Keratinocyte (primary cell): Measurements from ENCODE around the gene TMCC1.
"Not testable (repeated sequence)": the region's sequence is repeated elsewhere in the genome, so short reads cannot be mapped to it uniquely, and the experiment has no call there.

Experiments
- CTCF ChIP-seq, 3 experiments: IDR thresholded peaks in 1 of 3; conservative IDR thresholded peaks in 1 of 3; optimal IDR thresholded peaks in 1 of 3; 2 replicates in 2 of 3; 3 replicates in 1 of 3; pipeline versions ENCODE3 to v1.5.1; 2011; ENCODE audit warnings: low read length in 3 of 3, mild to moderate bottlenecking in 3 of 3, moderate library complexity in 2 of 3, control low read depth in 1 of 3, inconsistent platforms in 1 of 3; ENCODE audit not compliant: insufficient read depth in 2 of 3; ENCODE audit errors: extremely low read depth in 1 of 3
- EZH2 ChIP-seq: IDR thresholded peaks from one replicate; pipeline ENCODE4 v1.6.1; 2012; ENCODE audit warnings: inconsistent platforms, mild to moderate bottlenecking, low read length, moderate library complexity

DNA sequence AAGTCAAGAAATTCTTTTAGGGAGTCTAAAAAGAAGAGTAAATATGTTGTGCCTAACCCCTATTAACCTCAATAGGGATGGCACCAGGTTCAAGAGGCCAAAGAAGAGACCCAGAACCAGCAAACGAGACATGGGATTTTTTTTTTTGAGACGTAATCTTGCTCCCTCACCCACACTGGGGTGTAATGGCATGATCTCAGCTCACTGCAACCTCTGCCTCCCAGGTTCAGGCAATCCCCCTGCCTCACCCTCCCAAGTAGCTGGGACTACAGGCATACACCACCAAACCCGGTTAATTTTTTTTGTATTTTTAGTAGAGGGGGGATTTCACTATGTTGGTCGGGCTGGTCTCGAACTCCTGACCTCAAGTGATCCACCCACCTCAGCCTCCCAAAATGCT lies 36.7 kb downstream of the TMCC1 start:
- not testable (repeated sequence) for TF ChIP-seq CTCF (optimal IDR thresholded peaks at IDR 0.05 in 1 of 3, IDR thresholded peaks at IDR 0.05 in 1 of 3, conservative IDR thresholded peaks at IDR 0.05 in 1 of 3; ENCODE audit: extremely low read depth in 1 of 3, insufficient read depth in 2 of 3, low read length in 3 of 3); EZH2
